Measurements from ENCODE around the gene ITPR3.
"Not testable (repeated sequence)": the region's sequence is repeated elsewhere in the genome, so short reads cannot be mapped to it uniquely, and the experiment has no call there.

Gene ITPR3

DNA sequence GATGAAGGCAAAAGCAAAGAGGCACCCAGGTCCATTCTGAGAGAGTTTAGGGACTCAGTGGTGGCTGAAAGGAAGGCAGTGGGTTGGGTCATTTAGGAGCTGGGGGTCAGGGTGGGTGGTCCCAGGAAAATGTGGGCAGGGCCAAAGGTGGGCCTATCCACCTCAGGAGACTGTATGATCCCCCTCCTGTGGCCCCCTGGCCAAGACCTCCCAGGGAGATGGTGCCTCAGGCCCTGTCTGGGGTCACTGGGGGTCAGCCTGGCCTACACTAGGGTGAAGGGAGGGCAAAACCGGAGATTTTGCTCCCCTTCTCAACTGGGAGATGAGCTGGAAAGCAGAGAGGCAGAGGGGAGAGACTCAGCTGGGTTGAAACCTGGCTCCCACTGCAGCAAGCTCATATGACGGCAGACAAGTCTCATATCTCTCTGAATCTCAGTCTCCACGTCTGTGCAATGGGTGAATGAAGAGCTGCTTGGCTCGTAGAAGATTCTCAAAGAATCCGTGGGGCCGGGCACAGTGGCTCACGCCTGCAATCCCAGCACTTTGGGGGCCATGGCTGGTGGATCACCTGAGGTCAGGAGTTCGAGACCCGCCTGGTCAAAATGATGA lies 29.6 kb upstream of the ITPR3 start:
- DNase-seq: no peak

DNA sequence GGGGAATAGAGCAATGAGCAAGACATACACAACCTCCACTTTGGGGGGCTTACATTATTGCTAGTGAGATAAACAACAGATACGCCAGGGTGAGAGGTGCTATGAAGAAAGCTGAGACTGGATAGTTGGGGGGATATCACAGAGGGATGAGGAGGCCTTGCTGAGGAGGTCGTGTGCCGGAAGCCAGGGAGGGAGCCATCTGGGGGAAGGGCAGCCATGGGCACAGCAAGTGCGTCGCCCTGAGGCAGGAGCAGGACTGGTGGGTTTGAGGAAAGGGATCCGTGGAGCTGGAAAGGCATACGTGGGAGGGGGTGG lies 28.9 kb upstream of the ITPR3 start:
- no peak for DNase-seq

DNA sequence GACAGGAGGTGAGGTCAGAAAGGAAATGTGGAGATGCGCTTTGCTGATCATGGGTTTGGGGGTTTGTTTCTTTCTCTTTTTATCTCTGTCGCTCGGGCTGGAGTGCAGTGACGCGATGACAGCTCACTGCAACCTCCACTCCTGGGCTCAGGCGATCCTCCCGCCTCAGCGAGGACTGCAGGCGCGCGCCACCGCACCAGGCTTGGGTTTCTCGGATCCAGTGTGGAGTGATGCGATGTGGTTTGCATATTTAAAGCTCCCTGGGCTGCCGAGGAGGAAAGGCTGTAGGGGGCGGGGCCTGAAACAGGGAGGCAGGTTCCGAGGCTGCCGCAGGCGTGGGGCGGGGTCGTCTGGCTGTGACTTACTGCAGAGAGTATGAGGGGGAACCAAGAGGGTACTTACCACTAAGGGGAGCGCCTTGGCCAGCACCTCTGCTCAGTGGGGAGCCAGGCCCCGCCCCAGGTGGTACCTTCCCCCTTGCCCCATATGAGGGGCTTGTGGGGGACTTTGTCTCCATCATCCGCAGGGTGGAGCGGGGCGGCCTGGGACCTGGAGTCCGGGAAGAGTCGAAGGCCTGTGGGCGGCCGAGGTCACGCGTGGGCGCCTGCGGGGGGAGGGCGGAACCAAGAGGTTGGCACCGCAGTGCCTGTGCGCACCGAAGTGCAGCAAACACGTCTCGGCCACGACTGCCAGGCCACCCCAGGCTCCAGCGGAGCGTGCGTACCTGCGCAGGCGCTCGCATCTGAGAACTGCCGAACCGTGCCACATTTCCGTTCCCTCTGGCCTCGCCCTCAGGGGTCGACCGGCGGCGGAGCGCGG lies 28.3 kb upstream of the ITPR3 start:
- no peak for DNase-seq

DNA sequence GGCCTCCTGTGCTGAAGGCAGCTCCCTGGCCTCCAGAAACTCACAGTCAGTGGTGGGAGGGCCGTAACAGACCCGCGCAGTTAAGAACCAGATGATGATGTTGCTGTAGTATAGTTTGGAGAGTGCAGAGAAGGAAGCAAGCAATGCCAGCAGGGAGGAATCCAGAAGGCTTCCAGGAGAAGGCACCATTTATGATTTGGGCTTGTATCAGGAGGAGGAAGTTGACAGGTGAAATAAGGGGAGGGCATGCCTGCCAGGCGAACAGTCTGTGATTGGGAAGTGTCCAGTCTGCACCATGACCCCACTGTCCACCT lies 27.8 kb upstream of the ITPR3 start:
- no peak for DNase-seq

DNA sequence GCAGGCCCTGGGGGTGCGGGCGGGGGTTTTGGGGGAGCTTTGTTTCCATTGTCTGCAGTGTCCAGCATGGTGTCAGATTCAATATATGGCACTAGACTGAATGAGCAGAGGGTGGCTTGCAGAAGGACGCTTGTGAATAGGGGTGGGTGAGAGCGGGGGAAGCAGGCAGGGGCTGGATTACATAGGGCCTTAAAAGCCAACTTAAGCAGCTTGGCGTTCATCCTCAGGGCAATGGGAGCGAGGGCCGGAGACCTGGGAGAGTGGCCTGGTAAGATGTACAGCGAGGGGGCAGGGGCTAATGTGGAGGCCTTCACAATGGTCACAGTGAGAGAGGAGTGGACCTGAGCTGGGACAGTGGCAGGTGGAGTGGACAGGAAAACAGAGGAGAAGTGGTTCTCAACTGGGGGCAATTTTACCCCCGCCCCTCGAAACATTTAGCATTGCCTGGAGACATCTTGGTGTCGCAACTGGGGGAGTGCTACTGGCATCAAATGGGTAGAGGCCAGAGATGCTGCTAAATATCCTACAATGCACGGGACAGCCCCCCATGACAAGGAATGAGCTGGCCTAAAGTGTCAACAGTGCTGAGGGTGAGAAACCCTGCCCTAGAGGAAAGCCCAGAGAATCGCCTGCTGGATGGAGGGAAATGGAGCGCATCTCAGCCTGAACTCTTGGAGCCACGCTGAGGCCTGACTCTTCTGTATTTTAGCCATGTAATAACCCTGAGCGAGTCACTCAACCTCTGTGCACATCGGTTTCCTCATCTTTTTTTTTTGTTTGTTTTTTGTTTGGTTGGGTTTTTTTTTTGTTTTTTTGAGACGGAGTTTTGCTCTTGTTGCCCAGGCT lies 25.9 kb upstream of the ITPR3 start:
- no peak for DNase-seq

DNA sequence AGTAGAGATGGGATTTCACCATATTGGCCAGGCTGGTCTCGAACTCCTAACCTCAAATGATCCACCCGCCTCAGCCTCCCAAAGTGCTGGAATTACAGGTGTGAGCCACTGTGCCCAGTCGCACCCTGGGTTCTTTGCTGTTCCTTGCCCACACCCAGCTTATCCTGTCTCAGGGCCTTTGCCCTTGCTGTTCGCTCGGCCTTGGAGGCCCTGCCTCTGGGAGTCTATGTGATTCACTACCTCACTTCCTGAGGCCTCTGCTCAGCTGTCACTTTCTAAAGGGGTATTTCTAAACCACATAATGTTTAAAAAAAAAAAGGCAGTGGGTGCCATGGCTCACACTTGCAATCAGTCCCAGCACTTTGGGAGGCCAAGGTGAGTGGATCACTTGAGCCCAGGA lies 24.2 kb upstream of the ITPR3 start:
- not testable (repeated sequence) for DNase-seq

DNA sequence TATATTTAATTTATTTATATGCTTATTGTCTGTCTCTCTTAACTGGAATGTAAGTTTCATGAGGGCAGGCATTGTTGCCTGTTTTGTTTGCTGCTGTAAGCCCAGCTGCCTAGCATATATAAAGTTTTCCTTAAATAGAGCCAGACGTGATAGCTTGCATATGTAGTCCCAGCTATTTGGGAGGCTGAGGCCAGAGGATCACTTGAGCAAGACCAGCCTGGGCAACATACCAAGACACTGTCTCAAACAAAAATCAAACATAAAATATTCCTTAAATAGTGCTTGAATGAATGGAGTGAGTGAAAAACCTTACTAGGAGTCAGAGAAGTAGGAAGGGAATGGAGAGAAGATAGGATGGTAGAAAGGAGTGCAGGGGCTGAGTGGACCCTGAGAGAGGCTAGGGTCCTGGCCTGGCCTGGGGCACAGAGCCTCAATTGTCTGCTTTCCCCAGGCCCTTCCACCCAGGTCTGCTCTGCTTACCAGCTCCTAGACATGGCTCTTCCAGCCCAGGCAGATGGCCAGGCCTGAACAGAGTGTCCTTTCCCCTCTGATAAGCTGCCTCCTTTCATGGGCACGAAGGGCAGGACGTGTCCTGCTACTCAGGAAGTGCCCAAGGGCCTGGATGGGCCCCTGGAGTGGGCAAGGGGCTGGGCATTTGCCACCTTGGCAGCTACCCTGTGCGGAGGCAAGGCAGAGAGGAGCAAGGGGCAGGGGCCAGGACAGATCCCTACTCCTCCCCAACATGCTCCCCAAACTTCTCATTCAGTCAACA lies 23.4 kb upstream of the ITPR3 start:
- DNase-seq: no peak

DNA sequence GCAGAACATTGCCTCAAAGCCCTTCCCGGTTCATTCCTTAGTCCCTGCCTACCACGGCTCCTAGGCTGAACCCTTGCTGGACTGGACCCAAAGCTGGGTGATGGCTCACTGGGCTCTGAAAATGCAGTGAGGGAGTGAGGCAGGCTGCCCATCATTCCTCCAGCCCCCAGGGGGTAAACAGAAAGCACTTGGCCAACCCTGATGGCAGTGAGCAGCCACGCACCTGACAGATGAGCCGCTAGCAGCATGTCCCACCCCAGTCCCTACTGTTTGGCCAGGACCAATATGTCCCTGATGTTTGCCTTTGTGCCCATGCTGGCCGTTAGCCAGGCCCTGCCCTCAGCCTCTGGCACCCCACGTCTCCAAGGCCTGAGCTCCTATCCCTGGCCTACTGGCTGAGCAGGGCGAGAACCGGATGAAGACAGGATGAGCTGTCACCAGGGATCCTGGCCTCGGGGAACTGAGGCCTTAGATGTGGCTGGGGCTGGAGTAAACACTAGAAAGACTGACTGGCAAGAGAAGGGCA lies 21.6 kb upstream of the ITPR3 start:
- no peak for DNase-seq

DNA sequence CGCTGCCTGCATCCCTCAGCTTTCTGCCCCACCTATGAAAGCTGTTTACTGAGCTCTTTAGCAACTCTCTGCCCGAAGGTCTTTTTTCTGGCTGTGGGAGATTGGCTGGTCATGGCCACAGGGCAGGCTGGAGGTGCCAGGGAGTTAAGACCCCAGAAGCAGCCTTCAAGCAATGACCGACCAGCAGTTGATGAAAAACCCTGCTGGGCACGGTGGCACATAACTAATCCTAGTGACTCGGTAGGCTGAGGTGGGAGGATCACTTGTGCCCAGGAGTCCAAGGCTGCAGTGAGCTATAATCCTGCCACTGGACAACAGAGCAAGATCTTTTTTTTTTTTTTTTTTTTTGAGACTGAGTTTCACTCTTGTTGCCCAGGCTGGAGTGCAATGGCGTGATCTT lies 20.4 kb upstream of the ITPR3 start:
- DNase-seq: no peak

DNA sequence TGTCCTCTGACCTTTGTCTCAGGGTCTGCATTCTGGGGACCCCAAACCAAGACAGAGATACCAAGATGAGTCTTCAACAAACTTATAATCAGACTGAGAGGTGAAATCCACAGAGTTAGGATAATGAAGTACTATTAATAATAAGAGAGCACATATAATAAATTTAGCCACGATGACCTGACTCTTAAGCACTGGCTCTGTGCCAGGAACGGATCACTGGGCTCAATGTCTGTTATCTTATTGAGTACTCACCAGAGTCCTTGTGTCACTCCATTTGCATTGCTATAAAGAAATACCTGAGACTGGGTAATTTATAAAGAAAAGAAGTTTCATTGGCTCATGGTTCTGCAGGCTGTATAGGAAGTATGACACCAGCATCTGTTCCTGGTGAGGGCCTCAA lies 18.9 kb upstream of the ITPR3 start:
- no peak for DNase-seq

DNA sequence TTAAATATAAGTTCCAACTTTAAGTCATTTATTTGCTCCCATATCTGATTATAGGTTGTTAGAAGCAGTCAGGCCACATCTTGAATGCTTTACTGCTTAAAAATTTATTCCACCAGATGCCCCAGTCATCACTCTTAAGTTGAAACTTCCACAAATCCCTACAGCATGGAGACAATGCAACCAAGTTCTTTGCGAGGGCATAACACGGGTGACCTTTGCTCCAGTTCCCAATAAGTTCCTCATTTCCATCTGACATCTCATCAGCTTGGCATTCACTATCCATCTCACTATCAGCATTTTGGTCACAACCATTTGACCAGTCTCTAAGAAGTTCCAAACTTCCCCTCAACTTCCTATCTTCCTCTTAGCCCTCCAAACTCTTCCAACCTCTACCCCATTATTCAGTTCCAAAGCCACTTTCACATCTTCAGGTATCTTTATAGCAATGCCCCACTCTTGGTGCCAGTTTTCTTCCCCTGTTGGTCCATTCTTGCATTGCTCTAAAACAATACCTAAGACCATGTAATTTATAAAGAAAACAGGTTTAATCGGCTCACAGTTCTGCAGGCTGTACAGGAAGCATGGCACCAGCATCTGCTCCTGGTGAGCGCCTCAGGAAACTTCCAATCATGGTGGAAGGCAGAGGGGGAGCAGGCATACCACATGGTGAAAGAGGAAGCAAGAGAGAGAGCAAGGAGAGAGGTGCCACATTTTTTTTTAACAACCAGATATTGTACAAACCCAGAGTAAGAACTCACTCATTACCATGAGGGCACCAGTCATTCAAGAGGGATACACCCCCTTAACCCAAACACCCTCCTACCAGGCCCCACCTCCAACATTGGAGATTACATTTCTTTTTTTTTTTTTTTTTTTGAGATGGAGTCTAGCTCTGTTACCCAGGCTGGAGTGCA lies 15.9 kb upstream of the ITPR3 start:
- no peak for DNase-seq

DNA sequence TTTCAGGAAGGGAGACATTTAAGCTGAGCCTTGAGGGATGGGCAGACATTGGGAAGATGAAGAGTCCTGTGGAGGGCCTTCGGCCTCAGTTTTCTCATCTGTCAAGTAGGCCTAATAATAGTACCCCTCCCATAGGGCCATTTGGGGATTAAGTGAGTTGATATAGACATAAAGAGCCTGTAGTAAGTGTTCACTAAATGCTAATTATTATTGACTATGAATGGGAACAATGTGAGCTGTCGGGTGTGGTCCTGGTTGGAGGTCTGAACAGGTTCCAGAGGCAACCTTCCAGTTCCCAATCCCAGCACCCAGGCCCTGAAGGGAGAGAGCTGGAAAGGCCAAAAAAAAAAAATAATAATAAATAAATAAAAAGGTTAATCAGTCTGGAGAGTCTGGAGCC lies 14.5 kb upstream of the ITPR3 start:
- no peak for DNase-seq

DNA sequence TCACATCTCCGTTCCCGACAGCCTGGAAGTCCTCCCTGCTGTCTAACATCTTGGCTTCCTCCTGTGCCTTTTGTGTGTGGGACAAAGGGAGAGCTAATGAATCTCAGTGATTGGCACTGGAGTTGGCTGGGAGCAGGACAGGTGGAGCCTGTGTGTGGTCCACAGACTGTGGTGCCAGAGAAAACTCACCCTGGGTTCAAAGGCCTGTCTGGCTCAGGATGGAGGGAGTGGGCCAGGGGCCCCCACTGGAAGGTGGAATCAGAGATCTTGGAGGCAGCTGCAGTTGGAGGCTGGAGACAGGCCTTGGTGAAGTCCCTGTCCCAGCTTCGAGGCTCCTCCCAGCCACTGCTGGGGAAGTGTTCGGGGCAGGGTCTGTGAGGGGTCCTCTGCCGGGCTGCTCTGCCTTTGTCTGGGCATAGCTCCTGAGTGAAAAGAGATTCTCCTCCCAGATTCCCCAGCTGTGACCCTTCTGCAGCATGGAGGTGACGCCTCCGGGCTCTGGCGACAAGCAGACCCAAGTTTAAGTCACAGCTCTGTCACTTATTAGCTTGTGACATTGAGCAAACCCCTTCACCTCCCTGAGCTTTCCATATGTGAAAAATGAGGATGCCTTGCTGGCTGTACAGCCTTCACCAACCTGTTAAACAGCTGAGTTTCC lies 13.9 kb upstream of the ITPR3 start:
- no peak for DNase-seq

DNA sequence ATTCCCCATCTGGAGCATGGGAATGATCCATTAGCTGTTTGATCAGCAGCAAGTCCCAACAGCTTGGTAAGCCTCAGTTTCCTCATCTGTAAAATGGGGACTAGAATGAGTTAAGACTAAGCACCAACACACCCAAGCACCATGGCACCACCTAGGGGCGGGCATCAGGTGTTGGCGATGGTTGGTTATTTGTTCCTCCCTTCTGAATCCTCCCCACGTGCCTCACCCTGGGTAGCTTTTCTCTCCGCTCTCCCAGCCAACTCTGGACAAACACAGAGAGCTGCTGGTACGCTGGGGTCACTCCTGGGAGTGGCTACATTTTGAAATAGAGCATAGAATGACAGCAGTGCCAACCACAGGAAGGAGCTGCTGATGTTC lies 13.3 kb upstream of the ITPR3 start:
- DNase-seq: no peak

DNA sequence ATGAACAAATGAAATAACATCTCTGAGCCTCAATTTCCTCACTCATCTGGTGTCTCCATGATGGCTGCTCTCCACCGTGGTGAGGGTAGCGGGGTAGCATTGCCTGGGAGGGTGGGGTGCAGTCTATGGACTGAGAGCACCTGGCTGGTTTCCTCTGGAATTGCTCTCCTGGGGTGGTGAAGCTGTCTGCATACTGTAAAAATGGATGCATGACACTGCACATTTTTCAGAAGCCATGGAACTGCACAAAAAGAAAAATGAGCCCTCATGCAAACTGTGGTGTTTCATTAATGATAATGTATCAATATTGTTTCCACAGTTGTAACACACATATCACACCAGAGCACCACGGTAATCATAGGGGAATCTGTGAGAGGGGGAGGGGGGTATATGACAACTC lies 12.1 kb upstream of the ITPR3 start:
- no peak for DNase-seq

DNA sequence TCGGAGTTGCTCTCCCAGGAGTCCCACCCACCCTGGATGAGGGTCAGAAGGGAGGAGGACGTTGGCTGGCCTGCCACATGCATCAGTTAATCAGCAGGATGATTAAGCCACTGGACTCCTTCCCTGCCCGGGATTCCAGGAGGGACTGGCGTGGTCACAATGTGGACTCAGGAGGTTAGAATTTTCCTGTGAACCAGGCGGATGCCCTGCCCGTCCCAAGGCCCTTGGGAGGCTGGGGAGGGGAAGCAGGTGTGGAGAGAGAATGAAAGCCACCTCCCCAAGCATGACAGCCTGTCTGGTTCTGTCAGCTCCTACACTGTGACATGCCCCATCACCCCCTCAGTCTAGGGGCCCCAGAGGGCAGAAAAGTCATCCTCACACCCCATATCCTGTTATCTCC lies 11.6 kb upstream of the ITPR3 start:
- no peak for DNase-seq

DNA sequence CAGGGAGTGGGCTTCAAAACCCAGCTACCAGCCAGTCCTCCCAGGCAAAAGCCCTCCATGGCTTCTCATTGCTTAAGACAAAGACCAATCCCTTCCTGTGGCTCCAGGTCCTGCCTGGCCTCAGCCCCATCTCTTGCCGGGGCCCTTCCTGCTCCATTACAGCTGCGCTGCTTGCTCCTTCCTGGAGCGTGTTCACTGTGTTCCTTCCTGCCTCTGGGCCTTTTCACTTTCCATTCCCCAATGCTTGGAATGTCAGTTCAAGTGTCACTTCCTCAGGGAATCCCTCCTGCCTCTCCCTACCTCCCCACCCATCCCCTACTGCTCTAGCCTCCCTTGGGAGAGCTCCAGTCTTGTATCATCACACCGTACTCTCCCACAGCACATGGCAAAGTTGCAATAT lies 11.1 kb upstream of the ITPR3 start:
- no peak for DNase-seq

DNA sequence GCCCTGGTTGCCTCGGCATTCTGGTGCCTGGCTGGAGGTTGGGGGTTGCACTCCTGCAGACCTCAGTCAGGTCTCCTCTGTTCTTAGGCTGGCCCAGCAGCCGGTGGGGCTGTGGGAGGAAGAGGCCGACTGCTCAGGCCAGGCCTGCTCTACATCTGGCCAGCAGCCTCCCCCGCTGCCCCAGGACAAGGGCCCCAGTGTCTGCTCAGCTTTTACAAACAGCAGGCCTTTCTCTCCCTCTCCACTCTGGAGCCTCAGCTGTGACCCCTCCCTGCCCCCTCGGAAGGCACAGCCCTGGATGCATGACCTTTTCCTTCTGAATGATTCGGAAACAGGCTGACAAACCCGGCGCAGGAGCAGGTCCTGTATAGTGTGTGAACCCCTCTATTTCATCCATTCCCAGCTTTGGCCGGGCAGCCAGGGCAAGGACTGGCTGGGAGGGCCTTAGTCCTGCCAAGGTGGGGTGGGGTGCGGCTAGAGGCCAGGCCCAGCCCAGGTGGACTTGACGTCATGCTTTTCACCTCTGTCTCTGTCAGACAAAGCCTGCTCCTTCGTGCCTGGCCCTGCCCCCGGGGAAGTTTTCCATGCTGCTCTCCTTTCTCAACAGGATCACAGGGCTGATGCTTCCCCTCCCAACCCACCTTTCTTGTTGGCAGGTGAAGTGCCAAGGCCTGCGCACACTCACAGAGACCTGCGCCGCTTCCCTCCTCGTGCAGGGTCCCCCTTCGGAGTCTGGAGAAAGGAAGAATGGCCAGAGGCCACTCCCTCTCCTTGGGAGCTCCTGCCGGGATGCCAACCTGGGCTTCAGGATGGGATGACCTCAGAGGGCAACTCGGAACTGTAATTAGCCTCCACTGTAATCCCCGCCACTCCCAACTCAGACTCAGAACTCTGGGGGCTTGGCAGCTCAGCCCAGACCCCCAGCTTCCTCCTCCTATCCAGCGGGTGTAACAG lies 10.1 kb upstream of the ITPR3 start:
- no peak for DNase-seq

DNA sequence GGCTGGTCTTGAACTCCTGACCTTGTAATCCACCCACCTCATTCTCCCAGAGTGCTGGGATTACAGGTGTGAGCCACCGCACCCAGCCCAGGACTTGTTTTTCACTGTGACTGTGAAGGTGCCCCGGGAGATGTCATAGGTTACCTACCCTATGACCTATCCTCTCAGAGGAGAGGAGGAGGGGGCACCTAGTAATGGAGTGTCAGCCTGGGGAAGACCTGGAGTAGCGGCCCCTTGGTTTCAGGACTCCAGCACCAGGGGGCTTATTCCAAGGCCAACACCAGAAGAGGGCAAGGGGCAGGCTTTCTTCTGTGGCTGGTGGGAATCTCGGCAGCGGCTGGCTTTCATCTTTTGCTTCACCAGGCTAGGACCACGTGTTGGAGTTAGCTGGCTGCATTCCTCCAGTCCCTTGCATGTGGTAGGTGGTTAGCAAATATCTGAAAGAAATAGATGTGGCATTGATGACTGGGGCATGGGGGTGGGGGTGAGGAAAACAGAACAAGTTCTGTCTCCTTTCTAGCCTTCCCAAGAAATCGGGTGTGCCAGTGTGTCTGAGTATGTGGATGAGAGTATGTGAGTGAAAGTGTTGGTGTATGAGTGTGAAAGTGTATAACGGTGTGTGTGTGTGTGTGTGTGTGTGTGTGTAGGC lies 7.9 kb upstream of the ITPR3 start:
- no peak for DNase-seq

DNA sequence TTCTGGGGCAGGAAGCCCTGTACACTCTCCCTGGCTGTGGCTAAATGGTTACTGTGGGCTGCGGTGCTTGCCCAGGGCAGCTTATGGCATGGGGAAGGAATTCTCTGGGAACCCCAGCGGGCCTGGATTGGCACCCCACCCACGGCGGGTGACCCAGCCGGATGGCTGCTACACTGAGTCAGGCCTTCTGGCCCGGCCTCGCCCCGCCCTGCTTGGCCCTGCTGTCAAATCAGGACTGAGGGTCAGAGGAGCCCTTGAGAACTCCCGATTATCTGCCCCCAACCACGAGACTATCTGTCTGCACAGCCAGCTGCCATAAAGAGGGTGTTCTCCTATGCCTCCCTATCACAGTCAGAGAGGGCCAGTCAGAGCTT lies 7.3 kb upstream of the ITPR3 start:
- no peak for DNase-seq
